HL-60 (cell line): Measurements from ENCODE around the gene OR2J1.
"Not testable (repeated sequence)": the region's sequence is repeated elsewhere in the genome, so short reads cannot be mapped to it uniquely, and the experiment has no call there.

Experiments
- DNase-seq, 2 experiments: peaks; one replicate each; pipeline ENCODE4 v3.0.0-alpha.2; 2010 to 2020; ENCODE audit warnings: low read depth in 1 of 2, low spot score in 1 of 2
- H3K27ac ChIP-seq: fragments of 250-450 bp; sonication (Bioruptor Pico); replicated peaks from 2 replicates; pipeline ENCODE4 v1.5.1; 2020; ENCODE audit warnings: mild to moderate bottlenecking, moderate library complexity
- H3K27me3 ChIP-seq: fragments of 250-450 bp; sonication (Bioruptor Pico); 2 replicates; pipeline ENCODE4 v1.5.1; 2021; ENCODE audit warnings: mild to moderate bottlenecking, moderate library complexity; ENCODE audit not compliant: insufficient read depth, poor library complexity, severe bottlenecking
- H3K4me3 ChIP-seq: replicated peaks from 2 replicates; pipeline ENCODE4 v1.5.1; 2011; ENCODE audit warnings: mild to moderate bottlenecking, control low read depth, low read length; ENCODE audit not compliant: insufficient read depth
- GABPA ChIP-seq: IDR thresholded peaks from 2 replicates; pipeline ENCODE4 v1.6.1; 2012; ENCODE audit warnings: low read depth
- POLR2AphosphoS5 ChIP-seq: IDR thresholded peaks from 2 replicates; pipeline ENCODE4 v1.6.1; 2012; ENCODE audit warnings: low read depth
- SPI1 ChIP-seq: IDR thresholded peaks from 2 replicates; pipeline ENCODE4 v1.6.1; 2012; ENCODE audit warnings: low read depth, mild to moderate bottlenecking, borderline replicate concordance
- TF ChIP-seq, protein P1 (sequence below): IDR thresholded peaks from one replicate; pipeline ENCODE4 v1.5.1; 2011; ENCODE audit warnings: low read length, control low read depth, inconsistent platforms; ENCODE audit not compliant: insufficient read depth
- TF ChIP-seq, protein P2 (sequence below): IDR thresholded peaks from 2 replicates; pipeline ENCODE4 v1.6.1; 2012; ENCODE audit warnings: low read depth; ENCODE audit not compliant: insufficient replicate concordance

The OR2J1 gene

DNA sequence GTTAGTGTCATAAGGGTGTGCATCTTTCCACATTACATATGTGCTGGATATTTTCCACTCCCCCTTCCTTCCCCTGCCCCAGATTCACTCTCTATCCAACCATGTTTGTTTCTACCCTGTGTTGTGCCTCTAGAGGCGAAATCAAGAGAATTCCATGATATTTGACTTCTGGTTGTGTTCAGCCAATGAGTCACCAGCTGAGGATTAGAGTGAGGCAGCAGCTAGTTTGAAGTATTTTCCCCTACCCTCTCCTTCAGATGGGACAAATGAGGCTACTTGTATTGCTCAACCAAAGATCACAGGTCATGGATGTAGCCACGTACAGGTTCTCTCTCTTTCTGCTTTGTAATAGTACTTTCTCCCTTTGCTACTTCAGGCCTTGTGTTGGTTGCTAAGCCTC is 46.9 kb downstream of the OR2J1 start:
- TF ChIP-seq GABPA = no peak
- TF ChIP-seq, protein P1, sequence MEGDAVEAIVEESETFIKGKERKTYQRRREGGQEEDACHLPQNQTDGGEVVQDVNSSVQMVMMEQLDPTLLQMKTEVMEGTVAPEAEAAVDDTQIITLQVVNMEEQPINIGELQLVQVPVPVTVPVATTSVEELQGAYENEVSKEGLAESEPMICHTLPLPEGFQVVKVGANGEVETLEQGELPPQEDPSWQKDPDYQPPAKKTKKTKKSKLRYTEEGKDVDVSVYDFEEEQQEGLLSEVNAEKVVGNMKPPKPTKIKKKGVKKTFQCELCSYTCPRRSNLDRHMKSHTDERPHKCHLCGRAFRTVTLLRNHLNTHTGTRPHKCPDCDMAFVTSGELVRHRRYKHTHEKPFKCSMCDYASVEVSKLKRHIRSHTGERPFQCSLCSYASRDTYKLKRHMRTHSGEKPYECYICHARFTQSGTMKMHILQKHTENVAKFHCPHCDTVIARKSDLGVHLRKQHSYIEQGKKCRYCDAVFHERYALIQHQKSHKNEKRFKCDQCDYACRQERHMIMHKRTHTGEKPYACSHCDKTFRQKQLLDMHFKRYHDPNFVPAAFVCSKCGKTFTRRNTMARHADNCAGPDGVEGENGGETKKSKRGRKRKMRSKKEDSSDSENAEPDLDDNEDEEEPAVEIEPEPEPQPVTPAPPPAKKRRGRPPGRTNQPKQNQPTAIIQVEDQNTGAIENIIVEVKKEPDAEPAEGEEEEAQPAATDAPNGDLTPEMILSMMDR = no peak
- no peak for TF ChIP-seq POLR2AphosphoS5
- TF ChIP-seq, protein P2, sequence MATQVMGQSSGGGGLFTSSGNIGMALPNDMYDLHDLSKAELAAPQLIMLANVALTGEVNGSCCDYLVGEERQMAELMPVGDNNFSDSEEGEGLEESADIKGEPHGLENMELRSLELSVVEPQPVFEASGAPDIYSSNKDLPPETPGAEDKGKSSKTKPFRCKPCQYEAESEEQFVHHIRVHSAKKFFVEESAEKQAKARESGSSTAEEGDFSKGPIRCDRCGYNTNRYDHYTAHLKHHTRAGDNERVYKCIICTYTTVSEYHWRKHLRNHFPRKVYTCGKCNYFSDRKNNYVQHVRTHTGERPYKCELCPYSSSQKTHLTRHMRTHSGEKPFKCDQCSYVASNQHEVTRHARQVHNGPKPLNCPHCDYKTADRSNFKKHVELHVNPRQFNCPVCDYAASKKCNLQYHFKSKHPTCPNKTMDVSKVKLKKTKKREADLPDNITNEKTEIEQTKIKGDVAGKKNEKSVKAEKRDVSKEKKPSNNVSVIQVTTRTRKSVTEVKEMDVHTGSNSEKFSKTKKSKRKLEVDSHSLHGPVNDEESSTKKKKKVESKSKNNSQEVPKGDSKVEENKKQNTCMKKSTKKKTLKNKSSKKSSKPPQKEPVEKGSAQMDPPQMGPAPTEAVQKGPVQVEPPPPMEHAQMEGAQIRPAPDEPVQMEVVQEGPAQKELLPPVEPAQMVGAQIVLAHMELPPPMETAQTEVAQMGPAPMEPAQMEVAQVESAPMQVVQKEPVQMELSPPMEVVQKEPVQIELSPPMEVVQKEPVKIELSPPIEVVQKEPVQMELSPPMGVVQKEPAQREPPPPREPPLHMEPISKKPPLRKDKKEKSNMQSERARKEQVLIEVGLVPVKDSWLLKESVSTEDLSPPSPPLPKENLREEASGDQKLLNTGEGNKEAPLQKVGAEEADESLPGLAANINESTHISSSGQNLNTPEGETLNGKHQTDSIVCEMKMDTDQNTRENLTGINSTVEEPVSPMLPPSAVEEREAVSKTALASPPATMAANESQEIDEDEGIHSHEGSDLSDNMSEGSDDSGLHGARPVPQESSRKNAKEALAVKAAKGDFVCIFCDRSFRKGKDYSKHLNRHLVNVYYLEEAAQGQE = no peak
- TF ChIP-seq SPI1 = no peak
- DNase-seq = no peak
- no peak overlapping the region for H3K27ac ChIP-seq
- H3K4me3 ChIP-seq = no peak overlapping the region
- no peaks in the 10 kb centered on the region for H3K27me3 ChIP-seq

DNA sequence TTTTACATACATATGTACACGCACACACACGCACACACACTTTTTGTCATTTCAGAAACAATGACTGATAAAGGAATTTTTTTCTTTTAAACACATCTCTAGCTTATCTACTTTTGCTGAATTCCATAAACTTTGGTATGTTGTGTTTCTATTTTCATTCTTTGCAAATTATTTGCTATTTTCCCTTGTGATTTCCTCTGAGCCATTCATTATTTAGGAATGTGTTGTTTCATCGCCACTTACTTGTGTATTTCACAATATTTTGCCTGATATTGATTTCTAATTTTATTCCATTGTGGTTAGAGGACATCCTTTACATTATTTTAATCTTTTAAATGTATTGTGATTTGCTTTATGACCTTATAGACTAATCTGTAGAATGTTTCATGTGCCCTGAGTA is 47.8 kb downstream of the OR2J1 start:
- Histone ChIP-seq H3K4me3 (no peak overlapping the region), H3K27me3 (no peaks in the 10 kb centered on the region), H3K27ac (no peak overlapping the region)
- no peak for TF ChIP-seq POLR2AphosphoS5
- no peak for TF ChIP-seq GABPA
- no peak for TF ChIP-seq SPI1
- TF ChIP-seq, protein P2 = no peak
- TF ChIP-seq, protein P1 = no peak
- DNase-seq = no peak

DNA sequence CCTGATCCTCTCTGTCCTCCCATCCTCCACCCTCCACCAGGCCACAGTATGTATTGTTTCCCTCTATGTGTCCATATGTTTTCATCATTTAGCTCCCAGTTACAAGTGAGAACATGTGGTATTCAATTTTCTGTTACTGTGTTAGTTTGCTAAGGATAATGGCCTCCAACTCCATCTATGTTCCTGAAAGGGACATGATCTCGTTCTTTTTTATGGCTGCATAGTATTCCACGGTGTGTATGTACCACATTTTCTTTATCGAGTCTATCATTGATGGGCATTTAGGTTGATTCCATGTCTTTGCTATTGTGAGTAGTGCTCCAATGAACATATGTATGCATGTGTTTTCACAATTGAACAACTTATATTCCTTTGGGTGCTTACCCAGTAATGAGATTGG is 50.2 kb downstream of the OR2J1 start:
- H3K27ac ChIP-seq, H3K4me3 ChIP-seq, DNase-seq, H3K27me3 ChIP-seq: not testable (repeated sequence)
